ENCODE data around the gene FAM83C.

GRCh38 chr20:35297155-35297554 lies 4.9 kb upstream of the FAM83C start:
- TF ChIP-seq SPI1 (IDR thresholded peaks at IDR 0.05; ENCODE audit: low read depth, low read length) (no peak), POLR2AphosphoS5 (IDR thresholded peaks at IDR 0.05; ENCODE audit: low read depth, low read length) (no peak), POLR2A (IDR thresholded peaks at IDR 0.05; ENCODE audit: low read depth, low read length) (no peak), TAF1 (IDR thresholded peaks at IDR 0.05; ENCODE audit: low read depth, low read length) (no peak), PAX5 (IDR thresholded peaks at IDR 0.05; ENCODE audit: insufficient read depth, low read length, severe bottlenecking) (no peak), POU2F2 (IDR thresholded peaks at IDR 0.05; ENCODE audit: low read depth, low read length) (no peak)
